GM12878 (cell line): ENCODE results near the gene PLEKHM3. TPM values are rescaled to one million over a fixed set of nuclear protein-coding genes. Genes with fewer than 3 reads are reported as not detected.

Source experiments
- ATAC-seq: fragments of 200-7000 bp; cut with Tn5 transposase; 3 replicates; pipeline ENCODE4 v1.9.1; 2020; ENCODE audit warnings: mild to moderate bottlenecking, moderate library complexity
- BruUV-seq: library from RNA; stranded (reverse); fragments of 400-500 nt; replicated peaks from 2 replicates; lab custom pipeline; 2021; lab: Mats Ljungman, UMichigan
- CTCF ChIA-PET: fragments of 300-600 bp; sonication (Branson Sonifier 250); formaldehyde crosslinking; extraction: SDS; loops from one replicate; lab custom pipeline; 2021; ENCODE audit warnings: inconsistent platforms; lab: Yijun Ruan, JAX
- POLR2A ChIA-PET: fragments of 350-600 bp; formaldehyde crosslinking; extraction: SDS; loops from one replicate; lab custom pipeline; 2021; ENCODE audit warnings: inconsistent platforms; lab: Charles Lee
- RAD21 ChIA-PET: fragments of 300-600 bp; sonication (Branson Sonifier 250); formaldehyde crosslinking; loops from one replicate; lab custom pipeline; 2023; ENCODE audit warnings: antibody characterized with exemption; ENCODE audit not compliant: unreplicated experiment; lab: Charles Lee
- SMC1A ChIA-PET: fragments of 300-600 bp; sonication (Branson Sonifier 250); formaldehyde crosslinking; loops from one replicate; lab custom pipeline; 2023; ENCODE audit not compliant: unreplicated experiment, uncharacterized antibody; lab: Charles Lee
- DNase-seq: peaks from one replicate; pipeline ENCODE4 v3.0.0-alpha.2; 2011; ENCODE audit warnings: low read depth, low spot score
- FAIRE-seq: peaks from 3 replicates; lab custom pipeline; 2011; peaks lifted over from hg19 to GRCh38; lab: Jason Lieb, UNC
- H2AFZ ChIP-seq: 2 replicates; pipeline ENCODE4 v1.6.0; 2011; ENCODE audit warnings: low read depth, low read length, control low read depth; ENCODE audit not compliant: control insufficient read depth
- H3K27ac ChIP-seq: 2 replicates; pipeline ENCODE4 v1.5.1; 2011; ENCODE audit warnings: control low read depth; ENCODE audit not compliant: control insufficient read depth, insufficient read depth
- H3K27me3 ChIP-seq, 2 experiments: replicated peaks in 1 of 2; 2 replicates each; pipeline versions ENCODE4 v1.6.0 to v1.6.1; 2011; ENCODE audit warnings: low read length in 1 of 2; ENCODE audit not compliant: control insufficient read depth in 2 of 2, insufficient read depth in 2 of 2
- H3K36me3 ChIP-seq, 2 experiments: 2 replicates each; pipeline ENCODE4 v1.5.1; 2011; ENCODE audit warnings: low read length in 1 of 2; ENCODE audit not compliant: control insufficient read depth in 2 of 2, insufficient read depth in 2 of 2
- H3K4me1 ChIP-seq: 2 replicates; pipeline ENCODE4 v1.6.1; 2011; ENCODE audit warnings: mild to moderate bottlenecking, low read length, moderate library complexity, mixed read lengths; ENCODE audit not compliant: control insufficient read depth, insufficient read depth
- H3K4me2 ChIP-seq: 2 replicates; pipeline ENCODE4 v1.6.0; 2011; ENCODE audit warnings: control low read depth; ENCODE audit not compliant: control insufficient read depth, insufficient read depth
- H3K4me3 ChIP-seq: fragments of 200-600 bp; sonication (generic); 2 replicates; pipeline ENCODE4 v1.5.1; 2016
- H3K79me2 ChIP-seq: 2 replicates; pipeline ENCODE4 v1.6.0; 2011; ENCODE audit warnings: low read length; ENCODE audit not compliant: control insufficient read depth, insufficient read depth
- H3K9ac ChIP-seq: 2 replicates; pipeline ENCODE4 v1.8.0; 2011; ENCODE audit warnings: low read length, control low read depth, mixed read lengths; ENCODE audit not compliant: control insufficient read depth, insufficient read depth
- H3K9me3 ChIP-seq: replicated peaks from 3 replicates; pipeline ENCODE4 v1.5.1; 2011; ENCODE audit warnings: mild to moderate bottlenecking, low read length; ENCODE audit not compliant: control insufficient read depth, insufficient read depth
- H4K20me1 ChIP-seq: 2 replicates; pipeline ENCODE4 v1.6.0; 2011; ENCODE audit not compliant: control insufficient read depth, insufficient read depth
- BCLAF1 ChIP-seq: fragments of 450-650 bp; IDR thresholded peaks from 2 replicates; pipeline ENCODE4 v1.6.1; 2017; ENCODE audit warnings: antibody characterized with exemption, mild to moderate bottlenecking, moderate library complexity
- CHD1 ChIP-seq: IDR thresholded peaks from 2 replicates; pipeline ENCODE4 v1.6.1; 2012; ENCODE audit warnings: low read depth, low read length, improper control_type of control experiment
- CREB1 ChIP-seq: IDR thresholded peaks from 2 replicates; pipeline ENCODE4 v1.6.1; 2012; ENCODE audit warnings: low read depth, mild to moderate bottlenecking, inconsistent platforms
- CTCF ChIP-seq, 3 experiments: IDR thresholded peaks in 2 of 3; conservative IDR thresholded peaks in 1 of 3; 2 replicates each; pipeline ENCODE4 v1.5.1; 2011; ENCODE audit warnings: low read depth in 3 of 3, low read length in 3 of 3, mild to moderate bottlenecking in 3 of 3, control low read depth in 2 of 3, moderate library complexity in 2 of 3, inconsistent platforms in 1 of 3, mixed read lengths in 1 of 3; ENCODE audit not compliant: control insufficient read depth in 2 of 3, insufficient read depth in 1 of 3; ENCODE audit errors: extremely low read depth in 1 of 3
- GABPA ChIP-seq: IDR thresholded peaks from 2 replicates; pipeline ENCODE4 v1.6.1; 2014; ENCODE audit warnings: antibody characterized with exemption, low read depth, mild to moderate bottlenecking, inconsistent platforms
- NFYA ChIP-seq: IDR thresholded peaks from 2 replicates; pipeline ENCODE4 v1.6.1; 2011; ENCODE audit warnings: low read depth, mild to moderate bottlenecking, low read length, improper control_type of control experiment, borderline replicate concordance
- NR2C2 ChIP-seq: IDR thresholded peaks from 2 replicates; pipeline ENCODE4 v1.6.1; 2011; ENCODE audit warnings: borderline replicate concordance, low read depth; ENCODE audit not compliant: control insufficient read depth, insufficient read length
- SMAD1 ChIP-seq: fragments of 450-650 bp; IDR thresholded peaks from 2 replicates; pipeline ENCODE4 v1.6.1; 2018; ENCODE audit warnings: mild to moderate bottlenecking, low read depth; ENCODE audit not compliant: partially characterized antibody
- SMAD5 ChIP-seq: IDR thresholded peaks from 2 replicates; pipeline ENCODE4 v1.6.1; 2016; ENCODE audit warnings: antibody characterized with exemption, low read depth
- SMARCA5 ChIP-seq: fragments of 450-650 bp; IDR thresholded peaks from 2 replicates; pipeline ENCODE4 v1.6.1; 2017; ENCODE audit warnings: mild to moderate bottlenecking
- SREBF2 ChIP-seq: IDR thresholded peaks from 2 replicates; pipeline ENCODE4 v1.6.1; 2012; ENCODE audit warnings: mild to moderate bottlenecking, low read length
- WRNIP1 ChIP-seq: IDR thresholded peaks from 2 replicates; pipeline ENCODE4 v1.6.1; 2011; ENCODE audit warnings: low read depth, low read length, improper control_type of control experiment, borderline replicate concordance
- ZZZ3 ChIP-seq: IDR thresholded peaks from 2 replicates; pipeline ENCODE4 v1.6.1; 2011; ENCODE audit warnings: low read depth; ENCODE audit not compliant: control insufficient read depth, insufficient read length
- WGBS: methylation state at CpG from one replicate; pipeline ENCODE4 v1.1.6; 2016; ENCODE audit warnings: low lambda C conversion rate; ENCODE audit not compliant: insufficient replicate concordance, insufficient coverage; ENCODE audit errors: missing lambda C conversion rate; 5-methylcytosine and 5-hydroxymethylcytosine counted together
- in situ Hi-C: fragments of 300-500 bp; cut with MboI; formaldehyde crosslinking; loops from 9 replicates; pipeline ENCODE4 v1.14.3; 2018; ENCODE audit warnings: mixed read lengths
- intact Hi-C: fragments of 100-400 bp; cut with micrococcal nuclease; formaldehyde crosslinking; loops from one replicate; pipeline ENCODE4 v1.14.2; 2022; ENCODE audit not compliant: unreplicated experiment
- polyA plus RNA-seq, 11 experiments: library from polyadenylated mRNA; depleted of rRNA in 4 of 11; unstranded in 6 of 11; stranded (reverse) in 5 of 11; fragments of >200 nt; fragmentation: Nextera tagmentation in 4 of 11; fragmentation: Illumina TruSeq in 1 of 11; extraction: Ambion mirVana in 4 of 11; extraction: Trizol in 1 of 11; gene quantifications; 1 replicate in 1 of 11; 2 replicates in 10 of 11; pipeline versions ENCODE4 v1.2.1 to v1.2.3, GENCODE V29; 2011 to 2016; ENCODE audit warnings: inconsistent platforms in 2 of 11, missing spikeins in 2 of 11, low read depth in 1 of 11
- total RNA-seq, 4 experiments: library from RNA; depleted of rRNA in 3 of 4; stranded (reverse); fragments of >200 nt in 3 of 4; fragmentation: Illumina TruSeq in 1 of 4; extraction: Trizol in 1 of 4; gene quantifications; 2 replicates each; pipeline versions ENCODE4 v1.2.1 to v1.2.3, GENCODE V29; 2013 to 2021

PLEKHM3 gene
- total and polyA plus RNA-seq, 10 of the 15 experiments (the other 5 are each of a cell fraction or from before 2014, with no cell fraction given) = 1.4 to 5.6 (median 3.0) TPM

- ATAC-seq (no peak), DNase-seq (no peak), FAIRE-seq (no peak)
- no peaks in the 10 kb centered on the region for H3K36me3 ChIP-seq
- TF ChIP-seq SMAD1 = no peak
- no peak for TF ChIP-seq SMARCA5
- TF ChIP-seq NR2C2 = no peak
- no peak for TF ChIP-seq WRNIP1
- TF ChIP-seq ZZZ3 = no peak
- no peak for TF ChIP-seq CTCF (IDR thresholded peaks at IDR 0.05 in 2 of 3, conservative IDR thresholded peaks at IDR 0.05 in 1 of 3; ENCODE audit: control insufficient read depth in 2 of 3, extremely low read depth in 1 of 3, insufficient read depth in 1 of 3, low read depth in 3 of 3, low read length in 3 of 3)
- H3K4me3 ChIP-seq = no peak overlapping the region
- no peaks in the 10 kb centered on the region for H4K20me1 ChIP-seq
- no peaks in the 10 kb centered on the region for H3K27me3 ChIP-seq
- no peaks in the 10 kb centered on the region for H3K79me2 ChIP-seq
- ChIA-PET RAD21 (no interaction called here), SMC1A (no interaction called here), CTCF (no interaction called here), POLR2A (no interaction called here)
- in situ Hi-C loops (no loop called here), intact Hi-C loops (no loop called here)
- H3K4me2 ChIP-seq = no peak overlapping the region
- no TSS peak for BruUV-seq
- no peak overlapping the region for H2AFZ ChIP-seq
- H3K9me3 ChIP-seq = no peaks in the 10 kb centered on the region
- no peak overlapping the region for H3K27ac ChIP-seq
- no peaks in the 10 kb centered on the region for H3K4me1 ChIP-seq
- H3K9ac ChIP-seq = no peak overlapping the region
Measured at GRCh38 chr2:207928079-207928478, 97.2 kb downstream of the PLEKHM3 start.

GRCh38 chr2:207926989-207927300 lies 98.4 kb downstream of the PLEKHM3 start:
- no peaks in the 10 kb centered on the region for H3K36me3 ChIP-seq
- ChIA-PET RAD21 (no interaction called here), CTCF (no interaction called here), POLR2A (no interaction called here), SMC1A (no interaction called here)
- no peak overlapping the region for H3K27ac ChIP-seq
- intact Hi-C loops (no loop called here), in situ Hi-C loops (no loop called here)
- 99% methylated on average over 4 of the region's 4 CpGs for WGBS
- no peak overlapping the region for H3K4me2 ChIP-seq
- no peak overlapping the region for H3K4me3 ChIP-seq
- H3K9ac ChIP-seq = no peak overlapping the region
- no peak for DNase-seq
- H3K27me3 ChIP-seq = no peaks in the 10 kb centered on the region
- no peak for FAIRE-seq
- H3K4me1 ChIP-seq = no peaks in the 10 kb centered on the region
- H3K79me2 ChIP-seq = no peaks in the 10 kb centered on the region
- H4K20me1 ChIP-seq = no peaks in the 10 kb centered on the region
- no peaks in the 10 kb centered on the region for H3K9me3 ChIP-seq
- BruUV-seq = no TSS peak
- no peak for ATAC-seq
- no peak overlapping the region for H2AFZ ChIP-seq
- TF ChIP-seq SMAD5 = no peak
- TF ChIP-seq BCLAF1 = no peak
- TF ChIP-seq CHD1 = no peak
- TF ChIP-seq NFYA = no peak
- TF ChIP-seq CREB1 = no peak
- no peak for TF ChIP-seq GABPA
- no peak for TF ChIP-seq SREBF2
